IMR-90 (cell line): ENCODE data around the gene QRFP. TPM values are rescaled to one million over a fixed set of nuclear protein-coding genes. Genes with fewer than 3 reads are reported as not detected.
A peak's percentile ranks its signal among the peaks of the same experiment; 100 is the strongest.

Experiments
- ATAC-seq: fragments of 200-7000 bp; cut with Tn5 transposase; 2 replicates; pipeline ENCODE4 v1.9.1; 2020; ENCODE audit warnings: low read depth, mild to moderate bottlenecking, moderate library complexity
- BruUV-seq: library from RNA; stranded (reverse); fragments of 400-500 nt; replicated peaks from 2 replicates; lab custom pipeline; 2021; lab: Mats Ljungman, UMichigan
- CTCF ChIA-PET: fragments of 300-600 bp; formaldehyde crosslinking; extraction: SDS; loops from one replicate; lab custom pipeline; 2021; ENCODE audit warnings: antibody characterized with exemption; lab: Yijun Ruan, JAX
- POLR2A ChIA-PET: fragments of 300-600 bp; sonication (Branson Sonifier 250); formaldehyde crosslinking; loops from one replicate; lab custom pipeline; 2022; ENCODE audit warnings: antibody characterized with exemption; ENCODE audit not compliant: unreplicated experiment; lab: Charles Lee
- DNase-seq: peaks from one replicate; pipeline ENCODE4 v3.0.0; 2013
- H2AFZ ChIP-seq: replicated peaks from 2 replicates; pipeline ENCODE3; 2013; ENCODE audit warnings: low read length, mild to moderate bottlenecking; ENCODE audit not compliant: poor library complexity
- H2AK5ac ChIP-seq: 2 replicates; pipeline ENCODE4 v1.6.1; 2013; ENCODE audit warnings: low read depth, low read length, inconsistent platforms
- H2AK9ac ChIP-seq: replicated peaks from 2 replicates; pipeline ENCODE3; 2013; ENCODE audit warnings: mild to moderate bottlenecking, low read depth, low read length, moderate library complexity; ENCODE audit not compliant: poor library complexity
- H2BK120ac ChIP-seq: 2 replicates; pipeline ENCODE4 v1.6.1; 2013; ENCODE audit warnings: low read depth, low read length, inconsistent platforms
- H2BK15ac ChIP-seq: 3 replicates; pipeline ENCODE4 v1.6.1; 2013; ENCODE audit warnings: low read depth, low read length, inconsistent platforms
- H2BK20ac ChIP-seq: 2 replicates; pipeline ENCODE4 v1.6.1; 2013; ENCODE audit warnings: low read depth, mild to moderate bottlenecking, inconsistent platforms, low read length, moderate library complexity
- H2BK5ac ChIP-seq: 2 replicates; pipeline ENCODE4 v1.6.1; 2013; ENCODE audit warnings: mild to moderate bottlenecking, low read depth, low read length, inconsistent platforms; ENCODE audit not compliant: poor library complexity, severe bottlenecking
- H3K14ac ChIP-seq: replicated peaks from 2 replicates; pipeline ENCODE4 v1.6.1; 2013; ENCODE audit warnings: low read depth, low read length, inconsistent platforms
- H3K18ac ChIP-seq: 2 replicates; pipeline ENCODE4 v1.6.1; 2013; ENCODE audit warnings: low read depth, low read length, control low read depth
- H3K23ac ChIP-seq: 2 replicates; pipeline ENCODE4 v1.6.1; 2013; ENCODE audit warnings: low read depth, low read length, inconsistent platforms
- H3K27ac ChIP-seq: 2 replicates; pipeline ENCODE4 v1.5.1; 2013; ENCODE audit warnings: mild to moderate bottlenecking, control low read depth, low read length; ENCODE audit not compliant: insufficient read depth
- H3K27me3 ChIP-seq: 2 replicates; pipeline ENCODE4 v1.6.1; 2013; ENCODE audit warnings: low read length; ENCODE audit not compliant: control insufficient read depth, insufficient read depth
- H3K36me3 ChIP-seq: 2 replicates; pipeline ENCODE4 v1.6.1; 2013; ENCODE audit warnings: low read length, mixed read lengths; ENCODE audit not compliant: control insufficient read depth, insufficient read depth
- H3K4ac ChIP-seq: 2 replicates; pipeline ENCODE4 v1.6.1; 2013; ENCODE audit warnings: low read depth, low read length, inconsistent platforms
- H3K4me1 ChIP-seq: 2 replicates; pipeline ENCODE4 v1.6.1; 2013; ENCODE audit warnings: low read length, mixed read lengths; ENCODE audit not compliant: control insufficient read depth, insufficient read depth
- H3K4me2 ChIP-seq: 2 replicates; pipeline ENCODE4 v1.6.1; 2013; ENCODE audit warnings: low read depth, mild to moderate bottlenecking, control low read depth, low read length, moderate library complexity
- H3K4me3 ChIP-seq: 2 replicates; pipeline ENCODE4 v1.5.1; 2013; ENCODE audit warnings: low read depth, mild to moderate bottlenecking, control low read depth, low read length, moderate library complexity; ENCODE audit not compliant: insufficient read depth
- H3K56ac ChIP-seq: 2 replicates; pipeline ENCODE4 v1.6.1; 2013; ENCODE audit warnings: low read length, inconsistent platforms; ENCODE audit not compliant: insufficient read depth; ENCODE audit errors: extremely low read depth
- H3K79me1 ChIP-seq, 2 experiments: 2 replicates each; pipeline ENCODE4 v1.6.1; 2013; ENCODE audit warnings: low read length in 2 of 2, inconsistent platforms in 1 of 2, low read depth in 1 of 2
- H3K9ac ChIP-seq: 2 replicates; pipeline ENCODE4 v1.6.1; 2013; ENCODE audit warnings: low read depth, low read length, control low read depth
- H3K9me1 ChIP-seq: 2 replicates; pipeline ENCODE4 v1.6.1; 2013; ENCODE audit warnings: low read length, inconsistent platforms; ENCODE audit not compliant: insufficient read depth
- H3K9me3 ChIP-seq: 2 replicates; pipeline ENCODE4 v1.6.1; 2013; ENCODE audit warnings: low read length; ENCODE audit not compliant: control insufficient read depth, insufficient read depth
- H4K20me1 ChIP-seq: 2 replicates; pipeline ENCODE4 v1.6.1; 2013; ENCODE audit warnings: low read length, inconsistent platforms; ENCODE audit not compliant: insufficient read depth
- H4K5ac ChIP-seq: 2 replicates; pipeline ENCODE4 v1.6.1; 2013; ENCODE audit warnings: mild to moderate bottlenecking, low read depth, low read length, control low read depth
- H4K8ac ChIP-seq, 2 experiments: 2 replicates each; pipeline ENCODE4 v1.6.1; 2013; ENCODE audit warnings: low read depth in 2 of 2, low read length in 2 of 2, control low read depth in 1 of 2, inconsistent platforms in 1 of 2
- H4K91ac ChIP-seq: 2 replicates; pipeline ENCODE4 v1.6.1; 2013; ENCODE audit warnings: low read depth, low read length, inconsistent platforms; ENCODE audit not compliant: insufficient read depth
- BHLHE40 ChIP-seq: fragments of 150-350 bp; IDR thresholded peaks from 2 replicates; pipeline ENCODE4 v1.6.1; 2016; ENCODE audit warnings: mild to moderate bottlenecking, low read depth, low read length
- CEBPB ChIP-seq: IDR thresholded peaks from 2 replicates; pipeline ENCODE4 v1.6.1; 2012; ENCODE audit warnings: low read depth, low read length, improper control_type of control experiment
- CHD1 ChIP-seq: IDR thresholded peaks from 2 replicates; pipeline ENCODE4 v1.6.1; 2012; ENCODE audit warnings: low read depth, low read length, improper control_type of control experiment
- CTCF ChIP-seq: conservative IDR thresholded peaks from 2 replicates; pipeline ENCODE4 v1.5.1; 2012; ENCODE audit warnings: mild to moderate bottlenecking, low read depth, low read length, improper control_type of control experiment
- FOS ChIP-seq: fragments of 150-350 bp; IDR thresholded peaks from 2 replicates; pipeline ENCODE4 v1.6.1; 2016; ENCODE audit warnings: low read depth, low read length
- MAFK ChIP-seq: IDR thresholded peaks from 2 replicates; pipeline ENCODE4 v1.6.1; 2012; ENCODE audit warnings: low read depth, low read length, improper control_type of control experiment
- MAZ ChIP-seq: IDR thresholded peaks from 2 replicates; pipeline ENCODE4 v1.6.1; 2012; ENCODE audit warnings: low read depth, mild to moderate bottlenecking, low read length, improper control_type of control experiment, moderate library complexity, borderline replicate concordance
- MXI1 ChIP-seq: IDR thresholded peaks from 2 replicates; pipeline ENCODE4 v1.6.1; 2012; ENCODE audit warnings: low read depth, mild to moderate bottlenecking, low read length, moderate library complexity, borderline replicate concordance
- NFE2L2 ChIP-seq: fragments of 150-350 bp; IDR thresholded peaks from 2 replicates; pipeline ENCODE4 v1.6.1; 2016; ENCODE audit warnings: low read depth, mild to moderate bottlenecking, low read length
- POLR2A ChIP-seq: IDR thresholded peaks from 2 replicates; pipeline ENCODE4 v1.6.1; 2012; ENCODE audit warnings: mild to moderate bottlenecking, low read depth, low read length
- RAD21 ChIP-seq: IDR thresholded peaks from 2 replicates; pipeline ENCODE4 v1.6.1; 2012; ENCODE audit warnings: low read length, improper control_type of control experiment
- RCOR1 ChIP-seq: IDR thresholded peaks from 2 replicates; pipeline ENCODE4 v1.6.1; 2012; ENCODE audit warnings: mild to moderate bottlenecking, low read length, improper control_type of control experiment; ENCODE audit not compliant: insufficient replicate concordance
- RFX5 ChIP-seq: IDR thresholded peaks from 2 replicates; pipeline ENCODE4 v1.8.0; 2012; ENCODE audit warnings: low read depth, mild to moderate bottlenecking, low read length, moderate library complexity
- SMC3 ChIP-seq: fragments of 150-350 bp; IDR thresholded peaks from 2 replicates; pipeline ENCODE4 v1.6.1; 2016; ENCODE audit warnings: low read depth, mild to moderate bottlenecking, antibody characterized with exemption, low read length, moderate library complexity
- USF2 ChIP-seq: fragments of 150-350 bp; IDR thresholded peaks from 2 replicates; pipeline ENCODE4 v1.6.1; 2017; ENCODE audit warnings: mild to moderate bottlenecking, antibody characterized with exemption, low read length, low read depth
- WGBS, 2 experiments: methylation state at CpG; one replicate each; pipeline versions ENCODE4 v1.1.5 to v1.1.7; 2013; ENCODE audit warnings: missing lambda C conversion rate in 2 of 2; ENCODE audit not compliant: insufficient read length in 1 of 2; ENCODE audit errors: extremely low coverage in 2 of 2; 5-methylcytosine and 5-hydroxymethylcytosine counted together
- dilution Hi-C: fragments of 300-500 bp; cut with HindIII; formaldehyde crosslinking; loops from one replicate; pipeline ENCODE4 v1.14.3; 2018; ENCODE audit warnings: low sequenced_read_pairs; ENCODE audit not compliant: unreplicated experiment
- in situ Hi-C: fragments of 300-500 bp; cut with MboI; formaldehyde crosslinking; loops from 3 replicates; pipeline ENCODE4 v1.14.3; 2019; ENCODE audit warnings: low sequenced_read_pairs, inconsistent platforms, mixed read lengths
- intact Hi-C: fragments of 100-400 bp; cut with micrococcal nuclease; formaldehyde crosslinking; loops from 2 replicates; pipeline ENCODE4 v1.10.0; 2022
- polyA plus RNA-seq, 3 experiments: library from polyadenylated mRNA; depleted of rRNA; stranded (reverse); fragments of >200 nt; gene quantifications; 2 replicates each; pipeline ENCODE4 v1.2.3, GENCODE V29; 2012; ENCODE audit warnings: low replicate concordance in 1 of 3
- total RNA-seq: library from RNA; depleted of rRNA; stranded (reverse); fragments of >200 nt; gene quantifications from 2 replicates; pipeline ENCODE4 v1.2.3, GENCODE V29; 2012
- TF ChIP-seq, protein P1 (sequence below): fragments of 150-350 bp; IDR thresholded peaks from 2 replicates; pipeline ENCODE4 v1.6.1; 2016; ENCODE audit warnings: low read depth, mild to moderate bottlenecking, low read length, moderate library complexity, borderline replicate concordance

The QRFP gene
- total and polyA plus RNA-seq, 2 of the 4 experiments (the other 2 are of a cell fraction): not detected

DNA sequence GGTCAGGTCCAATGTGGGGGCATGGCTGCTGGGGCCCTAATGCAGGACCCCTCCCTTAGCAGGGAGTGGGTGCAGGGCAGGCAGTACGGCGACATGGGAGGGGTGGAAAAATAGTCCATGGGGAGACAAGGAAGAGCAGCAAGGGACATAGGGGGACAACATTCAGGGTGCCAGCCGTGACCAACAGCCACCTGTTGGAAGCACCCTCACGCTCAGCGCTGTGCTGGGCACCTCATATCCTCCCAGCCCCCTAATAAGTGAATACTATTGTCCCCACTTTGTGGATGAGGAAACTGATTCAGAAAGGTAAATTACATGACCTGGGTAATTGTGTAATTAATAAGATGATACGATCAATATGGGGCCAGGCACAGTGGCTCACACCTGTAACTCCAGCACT lies 45.5 kb upstream of the QRFP start:
- intact Hi-C loops: no loop called here
- Histone ChIP-seq H3K9me3 (no peaks in the 10 kb centered on the region), H3K27me3 (peaks cover 51% of the 10 kb centered on the region), H3K4me2 (no peak overlapping the region), H3K9me1 (peaks cover 2% of the 10 kb centered on the region; the same call in 1 of the 2 replicates), H3K4ac (no peak overlapping the region), H3K9ac (no peak overlapping the region), H3K18ac (no peak overlapping the region), H4K5ac (no peak overlapping the region), H4K91ac (no peak overlapping the region), H2BK15ac (no peak overlapping the region), H3K56ac (no peak overlapping the region), H3K4me1 (peaks cover 3% of the 10 kb centered on the region; the same call in 1 of the 2 replicates), H3K79me1 (0 out of 4 replicates have a peak, but pooled peaks cover 0 to 3% of the 10 kb centered on the region in 2 experiments), H2BK5ac (no peak overlapping the region), H3K27ac (no peak overlapping the region), H4K8ac (no peak overlapping the region), H4K20me1 (peaks cover 6% of the 10 kb centered on the region; the same call in 1 of the 2 replicates), H2BK20ac (no peak overlapping the region), H3K4me3 (no peak overlapping the region), H2AK9ac (peak overlapping the region; percentile 20), H2AK5ac (no peak overlapping the region), H3K23ac (no peak overlapping the region), H2AFZ (no peak overlapping the region), H2BK120ac (no peak overlapping the region), H3K36me3 (no peaks in the 10 kb centered on the region), H3K14ac (no peak overlapping the region)
- ChIA-PET CTCF (interaction anchor here (0.5 kb wide), 1 partner anchor 236 kb away, joined by 4 read pairs; no protein-coding TSS in a partner anchor), POLR2A (no interaction called here)
- no peak for ATAC-seq
- BruUV-seq: no TSS peak
- WGBS, 2 experiments: 80% methylated on average over 1 of the region's 6 CpGs; no CpG with 5 or more reads in 1 of the 2 experiments
- TF ChIP-seq CHD1: no peak
- TF ChIP-seq NFE2L2: no peak
- TF ChIP-seq POLR2A: no peak
- TF ChIP-seq, protein P1, sequence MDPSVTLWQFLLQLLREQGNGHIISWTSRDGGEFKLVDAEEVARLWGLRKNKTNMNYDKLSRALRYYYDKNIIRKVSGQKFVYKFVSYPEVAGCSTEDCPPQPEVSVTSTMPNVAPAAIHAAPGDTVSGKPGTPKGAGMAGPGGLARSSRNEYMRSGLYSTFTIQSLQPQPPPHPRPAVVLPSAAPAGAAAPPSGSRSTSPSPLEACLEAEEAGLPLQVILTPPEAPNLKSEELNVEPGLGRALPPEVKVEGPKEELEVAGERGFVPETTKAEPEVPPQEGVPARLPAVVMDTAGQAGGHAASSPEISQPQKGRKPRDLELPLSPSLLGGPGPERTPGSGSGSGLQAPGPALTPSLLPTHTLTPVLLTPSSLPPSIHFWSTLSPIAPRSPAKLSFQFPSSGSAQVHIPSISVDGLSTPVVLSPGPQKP: no peak
- no peak for TF ChIP-seq USF2
- TF ChIP-seq RCOR1: no peak
- TF ChIP-seq BHLHE40: no peak
- TF ChIP-seq MXI1: no peak
- no peak for TF ChIP-seq RFX5
- TF ChIP-seq RAD21: no peak
- no peak for TF ChIP-seq SMC3
- TF ChIP-seq CEBPB: no peak
- no peak for TF ChIP-seq MAZ
- no peak for TF ChIP-seq MAFK
- TF ChIP-seq CTCF: no peak
- no peak for TF ChIP-seq FOS
- in situ Hi-C loops: no loop called here
- dilution Hi-C loops: no loop called here
- DNase-seq: no peak
